Activated gamma-delta T cell treated with anti-CD3 and anti-CD28 coated beads, Interleukin-2, amount 50 U/mL, for 16 hours (primary cell): Measurements from ENCODE around the gene CDK11B.
"Not testable (repeated sequence)": the region's sequence is repeated elsewhere in the genome, so short reads cannot be mapped to it uniquely, and the experiment has no call there.

Experiments used
- DNase-seq: peaks from one replicate; pipeline ENCODE4 v3.0.0-alpha.2; 2020; ENCODE audit warnings: low read depth

Gene CDK11B

GRCh38 chr1:1683104-1683905 is 24.5 kb upstream of the CDK11B start:
- DNase-seq: no peak

GRCh38 chr1:1680912-1681273 is 22.1 kb upstream of the CDK11B start:
- no peak for DNase-seq

- DNase-seq: no peak
Observed at GRCh38 chr1:1680031-1680911, 21.5 kb upstream of the CDK11B start.

- no peak for DNase-seq
Observed at GRCh38 chr1:1678581-1679380, 20.0 kb upstream of the CDK11B start.

- peak; percentile 28 for DNase-seq
Observed at GRCh38 chr1:1677718-1678580, 19.1 kb upstream of the CDK11B start.

GRCh38 chr1:1676087-1676486 is 17.3 kb upstream of the CDK11B start:
- not testable (repeated sequence) for DNase-seq

GRCh38 chr1:1675218-1675617 is 16.4 kb upstream of the CDK11B start:
- not testable (repeated sequence) for DNase-seq

GRCh38 chr1:1674806-1675205 is 16.0 kb upstream of the CDK11B start:
- DNase-seq: not testable (repeated sequence)

- DNase-seq: no peak
Observed at GRCh38 chr1:1672181-1672965, 13.6 kb upstream of the CDK11B start.

GRCh38 chr1:1671365-1672119 is 12.7 kb upstream of the CDK11B start:
- no peak for DNase-seq

- no peak for DNase-seq
Observed at GRCh38 chr1:1670866-1671265, 12.1 kb upstream of the CDK11B start.

GRCh38 chr1:1669468-1670440 is 10.9 kb upstream of the CDK11B start:
- DNase-seq: no peak

GRCh38 chr1:1666526-1666925 is 7.7 kb upstream of the CDK11B start:
- no peak for DNase-seq

GRCh38 chr1:1665815-1666251 is 7.0 kb upstream of the CDK11B start:
- no peak for DNase-seq

GRCh38 chr1:1664941-1665814 is 6.4 kb upstream of the CDK11B start:
- no peak for DNase-seq

GRCh38 chr1:1664318-1664717 is 5.5 kb upstream of the CDK11B start:
- DNase-seq: not testable (repeated sequence)

- not testable (repeated sequence) for DNase-seq
Observed at GRCh38 chr1:1662830-1663560, 4.2 kb upstream of the CDK11B start.
